HEK293 (cell line): Measurements from ENCODE around the gene KCP.

ENCODE experiments used
- CTCF ChIP-seq: fragments of 450-650 bp; formaldehyde crosslinking; IDR thresholded peaks from 2 replicates; pipeline ENCODE4 v1.5.1; 2016; ENCODE audit warnings: missing biosample characterization, missing genetic modification characterization
- KLF16 ChIP-seq: fragments of 450-650 bp; formaldehyde crosslinking; IDR thresholded peaks from 2 replicates; pipeline ENCODE4 v1.5.1; 2017; ENCODE audit warnings: missing biosample characterization, missing genetic modification characterization
- KLF7 ChIP-seq: fragments of 450-650 bp; formaldehyde crosslinking; IDR thresholded peaks from 2 replicates; pipeline ENCODE4 v1.5.1; 2016; ENCODE audit warnings: missing biosample characterization, missing genetic modification characterization, borderline replicate concordance
- MEIS1 ChIP-seq: sonication (generic); formaldehyde crosslinking; IDR thresholded peaks from 2 replicates; pipeline ENCODE4 v1.8.1; 2022; ENCODE audit warnings: missing genetic modification reagents, mild to moderate bottlenecking, borderline replicate concordance
- ZBTB1 ChIP-seq: fragments of 450-650 bp; formaldehyde crosslinking; IDR thresholded peaks from 2 replicates; pipeline ENCODE4 v1.5.1; 2016; ENCODE audit warnings: missing biosample characterization, missing genetic modification characterization
- ZNF248 ChIP-seq: fragments of 450-650 bp; formaldehyde crosslinking; IDR thresholded peaks from 2 replicates; pipeline ENCODE4 v1.5.1; 2017; ENCODE audit warnings: missing biosample characterization, missing genetic modification characterization
- ZSCAN5A ChIP-seq: fragments of 450-650 bp; formaldehyde crosslinking; IDR thresholded peaks from 2 replicates; pipeline ENCODE4 v1.5.1; 2016; ENCODE audit warnings: missing biosample characterization, missing genetic modification characterization
- TF ChIP-seq, protein P1 (sequence below): fragments of 450-650 bp; formaldehyde crosslinking; IDR thresholded peaks from 2 replicates; pipeline ENCODE4 v1.5.1; 2017; ENCODE audit warnings: missing biosample characterization, missing genetic modification characterization
- TF ChIP-seq, protein P2 (sequence below): fragments of 450-650 bp; formaldehyde crosslinking; IDR thresholded peaks from 2 replicates; pipeline ENCODE4 v1.5.1; 2016; ENCODE audit warnings: missing biosample characterization, missing genetic modification characterization
- TF ChIP-seq, protein P3 (sequence below): fragments of 450-650 bp; formaldehyde crosslinking; IDR thresholded peaks from 2 replicates; pipeline ENCODE4 v1.5.1; 2016; ENCODE audit warnings: missing biosample characterization, missing genetic modification characterization

GRCh38 chr7:128839751-128840177 lies 70.7 kb downstream of the KCP start:
- TF ChIP-seq KLF7 (tag by site-specific recombination) (no peak), ZNF248 (tag by site-specific recombination) (no peak), MEIS1 (CRISPR knock-in tag) (no peak), ZBTB1 (tag by site-specific recombination) (no peak), KLF16 (tag by site-specific recombination) (no peak), CTCF (tag by site-specific recombination) (no peak), ZSCAN5A (tag by site-specific recombination) (no peak)
- TF ChIP-seq, protein P1, sequence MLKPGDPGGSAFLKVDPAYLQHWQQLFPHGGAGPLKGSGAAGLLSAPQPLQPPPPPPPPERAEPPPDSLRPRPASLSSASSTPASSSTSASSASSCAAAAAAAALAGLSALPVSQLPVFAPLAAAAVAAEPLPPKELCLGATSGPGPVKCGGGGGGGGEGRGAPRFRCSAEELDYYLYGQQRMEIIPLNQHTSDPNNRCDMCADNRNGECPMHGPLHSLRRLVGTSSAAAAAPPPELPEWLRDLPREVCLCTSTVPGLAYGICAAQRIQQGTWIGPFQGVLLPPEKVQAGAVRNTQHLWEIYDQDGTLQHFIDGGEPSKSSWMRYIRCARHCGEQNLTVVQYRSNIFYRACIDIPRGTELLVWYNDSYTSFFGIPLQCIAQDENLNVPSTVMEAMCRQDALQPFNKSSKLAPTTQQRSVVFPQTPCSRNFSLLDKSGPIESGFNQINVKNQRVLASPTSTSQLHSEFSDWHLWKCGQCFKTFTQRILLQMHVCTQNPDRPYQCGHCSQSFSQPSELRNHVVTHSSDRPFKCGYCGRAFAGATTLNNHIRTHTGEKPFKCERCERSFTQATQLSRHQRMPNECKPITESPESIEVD (tag by site-specific recombination): no peak
- TF ChIP-seq, protein P2, sequence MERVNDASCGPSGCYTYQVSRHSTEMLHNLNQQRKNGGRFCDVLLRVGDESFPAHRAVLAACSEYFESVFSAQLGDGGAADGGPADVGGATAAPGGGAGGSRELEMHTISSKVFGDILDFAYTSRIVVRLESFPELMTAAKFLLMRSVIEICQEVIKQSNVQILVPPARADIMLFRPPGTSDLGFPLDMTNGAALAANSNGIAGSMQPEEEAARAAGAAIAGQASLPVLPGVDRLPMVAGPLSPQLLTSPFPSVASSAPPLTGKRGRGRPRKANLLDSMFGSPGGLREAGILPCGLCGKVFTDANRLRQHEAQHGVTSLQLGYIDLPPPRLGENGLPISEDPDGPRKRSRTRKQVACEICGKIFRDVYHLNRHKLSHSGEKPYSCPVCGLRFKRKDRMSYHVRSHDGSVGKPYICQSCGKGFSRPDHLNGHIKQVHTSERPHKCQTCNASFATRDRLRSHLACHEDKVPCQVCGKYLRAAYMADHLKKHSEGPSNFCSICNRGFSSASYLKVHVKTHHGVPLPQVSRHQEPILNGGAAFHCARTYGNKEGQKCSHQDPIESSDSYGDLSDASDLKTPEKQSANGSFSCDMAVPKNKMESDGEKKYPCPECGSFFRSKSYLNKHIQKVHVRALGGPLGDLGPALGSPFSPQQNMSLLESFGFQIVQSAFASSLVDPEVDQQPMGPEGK: no peak
- TF ChIP-seq, protein P3, sequence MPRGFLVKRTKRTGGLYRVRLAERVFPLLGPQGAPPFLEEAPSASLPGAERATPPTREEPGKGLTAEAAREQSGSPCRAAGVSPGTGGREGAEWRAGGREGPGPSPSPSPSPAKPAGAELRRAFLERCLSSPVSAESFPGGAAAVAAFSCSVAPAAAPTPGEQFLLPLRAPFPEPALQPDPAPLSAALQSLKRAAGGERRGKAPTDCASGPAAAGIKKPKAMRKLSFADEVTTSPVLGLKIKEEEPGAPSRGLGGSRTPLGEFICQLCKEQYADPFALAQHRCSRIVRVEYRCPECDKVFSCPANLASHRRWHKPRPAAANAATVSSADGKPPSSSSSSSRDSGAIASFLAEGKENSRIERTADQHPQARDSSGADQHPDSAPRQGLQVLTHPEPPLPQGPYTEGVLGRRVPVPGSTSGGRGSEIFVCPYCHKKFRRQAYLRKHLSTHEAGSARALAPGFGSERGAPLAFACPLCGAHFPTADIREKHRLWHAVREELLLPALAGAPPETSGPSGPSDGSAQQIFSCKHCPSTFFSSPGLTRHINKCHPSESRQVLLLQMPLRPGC: no peak
